Loucy (cell line): Measurements from ENCODE around the gene CMKLR1.

Experiments
- CTCF ChIP-seq: fragments of 200-600 bp; sonication (generic); conservative IDR thresholded peaks from 2 replicates; pipeline ENCODE4 v1.5.1; 2014; ENCODE audit warnings: mild to moderate bottlenecking, antibody characterized with exemption, low read length
- EZH2phosphoT487 ChIP-seq: fragments of 200-600 bp; IDR thresholded peaks from 2 replicates; pipeline ENCODE4 v1.6.1; 2018; ENCODE audit warnings: antibody characterized with exemption, mild to moderate bottlenecking, moderate library complexity, borderline replicate concordance

GRCh38 chr12:108273217-108273616, 65.9 kb downstream of the CMKLR1 start:
- TF ChIP-seq CTCF (no peak), EZH2phosphoT487 (no peak)
